RKO (cell line): ENCODE data around the gene SCAMP3.
"Not testable (repeated sequence)": the region's sequence is repeated elsewhere in the genome, so short reads cannot be mapped to it uniquely, and the experiment has no call there.

Source experiments
- DNase-seq: peaks from one replicate; pipeline ENCODE4 v3.0.0-alpha.2; 2016; ENCODE audit warnings: low spot score

The SCAMP3 gene

GRCh38 chr1:155254714-155255242 is 7.4 kb downstream of the SCAMP3 start:
- DNase-seq: no peak

GRCh38 chr1:155254228-155254713 is 7.9 kb downstream of the SCAMP3 start:
- peak; percentile 45 for DNase-seq

DNA sequence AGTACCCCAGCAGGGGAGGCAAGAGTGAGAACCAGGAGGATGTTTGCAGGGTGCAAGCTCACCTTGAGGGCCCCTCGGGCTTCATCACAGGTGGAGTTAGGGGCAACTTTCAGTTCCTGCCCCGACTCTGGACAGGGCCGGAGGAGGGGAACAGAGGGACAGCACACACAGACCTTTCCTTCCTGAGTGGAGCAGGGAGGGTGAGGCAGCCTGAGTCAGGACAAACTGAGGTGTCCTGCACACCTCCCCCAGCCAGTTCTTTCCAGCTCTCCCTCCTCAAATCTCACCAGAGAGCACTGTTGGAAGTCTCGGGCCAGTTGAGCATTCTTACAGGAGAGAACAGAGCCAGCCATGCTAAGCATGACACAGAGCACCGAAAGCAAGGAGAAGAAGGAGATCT is 8.4 kb downstream of the SCAMP3 start:
- peak; percentile 82 for DNase-seq

DNA sequence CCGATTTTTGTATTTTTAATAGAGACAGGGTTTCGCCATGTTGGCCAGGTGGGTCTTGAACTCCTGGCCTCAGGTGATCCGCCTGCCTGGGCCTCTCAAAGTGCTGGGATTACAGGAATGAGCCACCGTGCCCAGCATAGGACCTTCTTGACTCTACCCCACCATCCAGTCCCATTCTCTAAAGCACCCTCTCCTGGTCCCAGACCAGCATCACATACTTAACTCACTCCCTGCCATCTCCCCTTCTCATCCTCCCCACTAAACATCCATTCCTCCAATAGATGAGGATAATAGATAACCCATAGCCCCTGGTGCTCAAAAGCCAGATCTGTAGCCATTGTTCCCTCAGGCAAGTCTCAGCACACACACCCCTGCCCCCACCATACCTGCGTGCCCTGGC is 9.0 kb downstream of the SCAMP3 start:
- DNase-seq: no peak

DNA sequence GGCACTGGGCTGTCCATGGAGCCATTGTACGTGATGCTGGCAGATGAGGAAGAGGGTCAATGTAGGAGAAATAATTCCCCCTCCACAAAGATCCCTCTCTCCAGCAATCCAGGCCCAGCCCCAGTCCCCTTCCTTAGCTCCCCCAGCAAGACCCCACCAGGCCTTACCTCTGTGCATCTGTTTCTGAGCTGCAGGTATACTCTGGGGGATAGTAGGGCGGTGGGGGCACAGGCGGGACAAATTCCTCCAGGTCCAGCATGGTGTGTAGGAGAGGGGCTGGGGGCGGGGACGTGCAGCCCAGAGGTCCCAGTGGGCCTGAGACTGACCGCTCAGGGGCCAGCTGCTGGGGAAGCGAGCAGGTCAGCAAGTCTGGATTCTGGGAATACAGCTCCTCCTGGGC is 10.6 kb downstream of the SCAMP3 start:
- DNase-seq: no peak

DNA sequence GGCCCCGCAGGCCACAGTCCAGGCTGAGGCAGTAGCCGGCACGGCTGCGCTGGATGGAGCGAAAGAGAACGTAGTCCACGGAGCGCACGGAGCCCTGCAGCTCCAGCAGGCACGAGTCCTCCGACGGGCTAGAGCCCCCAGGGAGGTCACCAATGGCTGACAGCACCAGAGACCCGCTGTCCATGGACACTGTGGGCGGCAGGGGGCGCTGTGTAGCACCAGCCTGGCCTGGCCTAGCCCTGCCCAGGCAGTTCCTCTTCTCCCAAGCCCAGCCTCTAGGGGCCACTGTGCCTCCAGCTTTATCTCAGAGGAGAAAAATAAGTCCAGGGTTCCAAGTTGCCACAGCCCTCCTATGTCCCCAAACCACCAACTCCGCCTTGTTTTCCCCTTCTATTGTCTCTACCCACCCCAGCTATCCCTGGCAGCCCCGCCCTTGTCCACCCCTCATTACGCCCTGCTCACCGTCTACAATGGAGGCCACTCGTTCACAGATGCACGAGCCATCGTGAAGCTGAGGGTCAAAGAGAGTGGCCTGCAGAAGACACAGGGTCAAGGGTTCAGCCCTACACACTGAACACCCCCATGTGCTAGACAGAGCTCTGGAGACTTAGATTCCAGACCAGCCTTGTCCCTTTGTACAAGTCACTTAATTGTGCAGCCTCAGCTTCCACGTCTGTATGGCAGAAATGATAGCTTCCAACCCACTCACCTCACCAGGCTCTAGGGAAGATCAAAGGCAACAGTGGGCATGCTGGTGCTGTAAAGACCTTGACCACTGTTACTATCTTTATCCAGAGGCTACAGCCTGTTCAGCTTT is 11.3 kb downstream of the SCAMP3 start:
- peak; percentile 90 for DNase-seq

DNA sequence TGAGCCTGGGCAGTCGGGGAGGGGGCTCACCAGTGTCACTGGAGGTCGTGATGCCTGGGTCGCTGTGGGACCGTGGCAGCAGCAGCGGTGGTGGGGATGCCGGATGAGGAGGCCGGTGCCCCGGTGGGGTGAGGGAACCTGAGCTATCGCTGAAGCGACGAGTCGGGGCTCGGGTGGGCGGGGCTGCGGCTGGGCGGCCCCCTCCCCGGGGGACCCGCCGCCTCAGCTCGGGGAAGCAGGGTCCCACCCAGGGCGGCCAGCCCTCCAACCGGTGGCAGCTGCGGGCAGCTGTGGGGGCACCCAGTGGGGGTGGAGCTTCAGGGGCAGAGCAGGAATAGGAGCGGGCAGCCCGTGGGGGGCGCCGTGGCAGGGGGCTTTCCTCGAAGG is 11.9 kb downstream of the SCAMP3 start:
- no peak for DNase-seq

- DNase-seq: no peak
Measured at GRCh38 chr1:155247667-155248553, 14.2 kb downstream of the SCAMP3 start.

DNA sequence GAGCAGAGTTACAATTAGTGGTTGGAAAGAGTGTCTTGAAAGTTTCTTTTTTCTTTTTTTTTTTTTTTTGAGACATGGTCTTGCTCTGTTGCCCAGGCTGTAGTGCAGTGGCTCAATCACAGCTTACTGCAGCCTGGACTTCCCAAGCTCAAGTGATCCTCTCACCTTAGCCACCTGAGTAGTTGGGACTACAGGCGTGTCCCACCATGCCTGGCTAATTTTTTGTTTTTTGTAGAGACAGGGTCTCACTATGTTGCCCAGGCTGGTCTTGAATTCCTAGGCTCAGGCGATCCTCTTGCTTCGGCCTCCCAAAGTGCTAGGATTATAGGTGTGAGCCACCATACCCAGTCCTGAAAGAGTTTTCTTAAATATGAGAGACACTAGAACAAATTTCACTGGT is 15.4 kb downstream of the SCAMP3 start:
- DNase-seq: not testable (repeated sequence)

DNA sequence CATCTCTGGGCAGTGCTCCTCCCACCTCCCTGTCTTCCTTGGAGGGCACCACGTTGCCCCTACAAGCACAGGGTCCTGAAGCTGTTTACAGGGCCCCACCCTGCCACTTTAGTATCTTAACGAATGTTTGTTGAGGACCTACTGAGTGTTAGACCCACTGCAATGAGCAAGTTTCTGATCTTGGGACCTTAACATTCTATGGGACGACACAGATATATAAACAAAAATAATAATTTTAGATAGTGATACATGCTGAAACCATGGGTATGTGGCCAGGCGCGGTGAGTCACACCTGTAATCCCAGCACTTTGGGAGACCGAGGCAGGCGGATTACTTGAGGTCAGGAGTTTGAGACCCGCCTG is 17.0 kb downstream of the SCAMP3 start:
- DNase-seq: no peak

GRCh38 chr1:155244368-155245162 is 17.6 kb downstream of the SCAMP3 start:
- DNase-seq: peak; percentile 99

- no peak for DNase-seq
Measured at GRCh38 chr1:155242805-155243358, 19.3 kb downstream of the SCAMP3 start.

GRCh38 chr1:155241841-155242264 is 20.3 kb downstream of the SCAMP3 start:
- peak; percentile 54 for DNase-seq

DNA sequence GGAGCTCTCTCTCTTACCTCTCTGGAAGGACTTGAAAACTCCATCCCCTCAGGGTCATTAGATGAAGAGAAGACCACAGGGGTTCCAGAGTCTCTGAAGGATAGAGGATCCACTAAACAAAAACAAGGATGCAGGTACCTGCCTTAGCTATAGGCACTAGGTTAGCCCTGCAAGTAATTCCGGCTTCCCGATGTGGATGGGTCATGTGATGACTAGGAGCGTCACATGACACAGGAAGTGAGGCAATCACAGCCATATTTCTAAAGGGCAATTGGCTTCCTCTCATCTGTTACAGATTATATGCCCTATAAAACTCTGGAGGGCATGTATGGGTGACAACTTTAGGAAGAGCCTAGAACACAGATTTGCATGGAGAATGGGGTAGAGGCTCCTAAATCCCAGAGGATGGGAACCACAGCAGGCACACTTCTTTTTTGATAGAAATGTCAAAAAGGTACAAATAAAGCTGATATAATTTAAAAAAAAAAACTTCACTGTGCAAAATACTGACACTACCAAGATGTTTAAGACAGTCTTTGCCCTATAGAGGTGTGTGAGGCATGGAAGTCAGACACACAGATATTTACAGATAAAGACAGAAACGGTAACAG is 21.0 kb downstream of the SCAMP3 start:
- DNase-seq: peak; percentile 87

- no peak for DNase-seq
Measured at GRCh38 chr1:155236451-155236850, 25.7 kb downstream of the SCAMP3 start.

- DNase-seq: not testable (repeated sequence)
Measured at GRCh38 chr1:155235375-155235774, 26.8 kb downstream of the SCAMP3 start.

DNA sequence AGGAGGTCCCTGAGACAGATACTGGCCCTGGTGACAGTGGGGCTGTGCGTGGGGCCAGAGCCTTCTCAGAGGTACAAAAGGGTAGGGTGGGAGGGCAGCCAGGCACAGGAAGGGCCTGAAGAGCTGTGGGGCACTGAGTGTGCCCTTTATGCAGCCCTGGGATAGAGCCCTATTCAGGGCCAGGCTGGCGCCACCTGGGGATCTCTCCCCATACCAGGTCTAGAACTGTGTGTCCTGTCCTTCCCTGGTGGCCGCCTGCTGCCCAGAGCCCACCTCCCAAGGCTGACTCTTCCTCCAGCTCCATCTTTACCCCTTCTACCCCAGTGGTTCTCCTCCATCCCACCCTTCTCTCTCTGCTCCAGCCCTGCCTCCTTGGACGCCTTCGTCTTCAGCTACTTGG is 28.7 kb downstream of the SCAMP3 start:
- DNase-seq: not testable (repeated sequence)

DNA sequence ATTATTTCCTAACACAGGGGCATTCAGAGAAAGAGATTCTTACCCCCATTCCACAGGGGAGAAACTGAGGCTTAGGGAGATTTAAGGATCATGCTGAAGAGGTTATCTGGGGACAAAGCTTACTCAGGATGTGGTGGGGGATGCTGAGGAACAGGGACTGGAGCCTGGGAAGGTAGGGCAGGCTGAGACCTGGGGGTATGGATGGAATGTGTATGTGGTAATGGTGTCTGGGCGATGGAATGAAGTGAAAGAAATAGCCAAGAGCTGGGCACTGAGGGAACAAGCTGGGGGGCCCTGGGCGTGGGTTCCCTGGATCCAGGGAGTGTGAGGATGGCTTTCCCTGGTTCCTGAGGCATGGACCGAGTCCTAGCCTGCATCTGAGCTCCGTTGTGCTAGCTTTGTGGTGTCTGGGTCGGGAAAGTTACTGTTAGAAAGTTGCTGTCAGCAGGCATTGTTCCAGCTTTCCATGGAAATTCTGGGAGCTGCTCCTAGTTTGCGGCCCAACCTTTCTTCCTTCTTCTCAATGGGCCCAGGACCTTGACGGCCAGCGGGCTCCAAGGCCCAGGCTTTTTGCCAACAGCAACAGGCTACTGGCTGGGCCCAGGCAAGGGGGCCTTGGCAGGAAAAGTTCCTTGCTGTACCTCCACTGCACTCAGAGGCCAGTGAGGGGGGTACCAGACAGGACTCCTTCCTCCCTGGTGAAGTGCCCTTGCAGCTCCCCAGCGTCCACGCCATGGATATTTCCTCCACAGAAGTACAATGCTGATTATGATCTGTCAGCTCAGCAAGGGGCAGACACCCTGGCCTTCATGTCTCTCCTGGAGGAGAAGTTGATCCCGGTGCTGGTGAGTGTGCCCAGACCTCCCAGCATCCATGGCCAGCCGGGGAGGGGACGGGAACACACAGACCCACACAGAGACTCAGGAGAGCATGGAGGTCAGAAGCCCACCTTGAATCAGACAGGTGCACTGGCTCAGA is 29.9 kb downstream of the SCAMP3 start:
- not testable (repeated sequence) for DNase-seq

DNA sequence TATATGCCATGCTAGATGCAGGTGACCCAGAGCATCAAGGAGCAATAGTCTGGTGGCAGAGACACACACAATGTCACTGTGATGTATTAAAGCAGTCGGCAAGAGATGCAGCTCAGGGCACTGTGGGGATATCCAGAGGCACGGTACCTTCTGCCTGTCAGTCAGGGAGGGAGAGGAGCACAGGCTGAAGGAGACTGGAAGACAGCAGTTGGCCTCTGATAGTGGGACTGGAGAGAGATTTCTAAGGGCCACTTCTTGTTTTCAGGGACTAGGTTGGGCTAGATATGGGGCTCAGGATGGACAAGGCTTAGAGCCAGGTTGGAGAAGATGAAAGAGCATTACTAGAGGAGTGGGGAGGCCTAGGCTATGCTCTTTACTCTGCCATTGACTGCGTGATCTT is 30.9 kb downstream of the SCAMP3 start:
- not testable (repeated sequence) for DNase-seq

GRCh38 chr1:155228096-155228427 is 34.1 kb downstream of the SCAMP3 start:
- no peak for DNase-seq
